GM18508 (cell line): ENCODE measurements around the gene MRRF.

Source experiments
- ATAC-seq: cut with Tn5 transposase; IDR thresholded peaks from one replicate; pipeline ENCODE4 v1.9.1; 2021; ENCODE audit warnings: moderate number of reproducible peaks; ENCODE audit not compliant: insufficient read depth, unreplicated experiment

Gene MRRF

DNA sequence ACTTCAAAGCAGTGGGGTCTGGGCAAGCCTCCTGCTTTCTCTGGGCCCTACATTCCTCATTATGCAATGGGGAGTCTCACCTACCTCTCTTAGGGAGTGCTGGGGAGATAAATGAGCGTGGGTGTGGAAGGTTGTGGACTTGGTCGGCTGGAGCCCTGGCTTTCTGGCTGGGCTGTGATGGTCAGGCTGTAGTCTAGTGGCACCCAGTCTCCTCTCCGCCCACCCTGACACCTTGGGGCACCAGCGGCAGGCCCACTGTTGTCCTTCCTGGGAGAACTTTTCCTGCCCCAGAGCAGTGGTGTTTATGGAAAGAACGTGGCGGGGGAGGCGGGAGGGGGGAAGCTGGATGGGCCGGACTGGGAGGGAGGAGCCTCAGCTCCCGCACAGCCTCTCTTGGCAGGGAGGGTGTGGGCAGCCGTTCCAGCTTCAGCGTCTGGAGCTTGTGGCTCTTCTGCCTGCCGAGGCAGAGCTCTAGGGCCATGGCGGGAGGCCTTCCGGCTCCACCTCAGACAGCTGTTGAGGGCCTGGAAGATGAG is 110.3 kb downstream of the MRRF start:
- ATAC-seq = no peak

DNA sequence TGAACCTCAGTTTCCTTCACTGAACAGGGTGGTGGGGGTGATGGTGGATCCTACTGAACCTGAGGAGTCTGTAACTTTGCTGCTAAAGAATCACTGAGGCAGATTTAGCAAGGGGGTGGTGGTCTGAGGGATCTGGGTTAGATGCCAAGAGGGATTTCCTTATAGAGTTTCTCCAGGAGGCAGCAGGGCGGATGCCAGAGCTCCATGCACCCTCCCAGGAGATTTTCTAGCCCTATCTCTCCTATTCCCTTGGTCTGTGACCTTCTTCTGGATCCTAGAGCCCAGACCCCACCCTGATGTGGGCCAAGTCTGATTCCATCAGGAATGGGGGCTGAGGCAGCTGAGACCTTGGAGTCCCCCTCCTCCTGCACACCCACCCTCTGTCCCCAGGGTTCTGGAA is 112.1 kb downstream of the MRRF start:
- no peak for ATAC-seq

DNA sequence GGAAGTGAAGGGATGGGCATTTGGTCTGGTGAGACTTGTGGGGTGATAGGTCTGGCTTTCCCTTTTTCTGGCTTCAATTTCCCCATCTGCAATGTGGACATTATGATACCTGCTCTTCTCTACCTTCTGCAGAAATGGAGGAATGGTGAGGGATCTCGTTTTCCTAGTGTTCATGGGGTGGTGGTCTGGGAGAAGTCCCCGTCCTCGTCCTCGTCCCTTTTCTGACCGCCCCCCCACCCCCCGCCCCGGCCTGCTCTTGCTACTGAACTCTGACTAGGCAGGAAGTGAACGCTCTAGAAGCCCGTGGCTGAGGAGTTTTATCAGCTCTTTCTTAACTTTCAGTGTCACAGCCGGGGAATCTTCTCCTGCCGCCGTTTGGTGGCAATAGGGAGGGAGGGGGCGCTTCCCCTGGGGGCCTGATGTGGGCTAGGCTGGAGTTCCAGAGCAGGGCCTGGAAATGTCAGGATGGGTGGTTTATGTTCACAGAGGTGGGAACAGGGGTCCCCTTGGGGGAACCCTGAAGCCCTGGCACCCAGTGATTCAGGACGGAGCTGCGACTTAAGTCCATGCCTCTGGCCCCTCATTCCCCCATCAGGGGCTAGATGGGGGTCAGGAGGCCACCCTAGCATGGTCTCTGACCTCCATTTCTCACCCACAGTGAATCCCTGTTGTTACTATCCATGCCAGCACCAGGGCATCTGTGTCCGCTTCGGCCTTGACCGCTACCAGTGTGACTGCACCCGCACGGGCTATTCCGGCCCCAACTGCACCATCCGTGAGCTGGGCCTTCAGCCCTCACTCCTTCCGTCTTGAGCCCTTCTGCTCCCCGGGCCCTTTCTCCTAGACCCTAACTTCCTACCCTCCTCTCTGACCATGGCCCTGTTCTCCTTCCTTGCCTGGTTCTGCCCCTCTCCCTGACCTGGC is 112.8 kb downstream of the MRRF start:
- ATAC-seq = no peak

DNA sequence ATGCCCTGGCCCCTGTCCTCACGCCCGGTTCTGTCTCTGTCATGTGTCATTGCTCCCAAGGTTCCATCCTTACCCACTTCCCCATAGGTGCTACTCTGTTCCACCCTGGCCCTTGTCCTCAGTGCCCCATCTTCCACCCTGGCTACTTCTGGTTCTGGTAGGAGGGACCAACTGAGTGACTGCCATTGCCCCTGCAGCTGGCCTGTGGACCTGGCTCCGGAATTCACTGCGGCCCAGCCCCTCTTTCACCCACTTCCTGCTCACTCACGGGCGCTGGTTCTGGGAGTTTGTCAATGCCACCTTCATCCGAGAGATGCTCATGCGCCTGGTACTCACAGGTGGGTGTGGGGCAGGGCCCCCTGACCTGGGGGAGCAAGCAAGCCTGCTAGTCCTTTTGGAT is 113.6 kb downstream of the MRRF start:
- no peak for ATAC-seq

DNA sequence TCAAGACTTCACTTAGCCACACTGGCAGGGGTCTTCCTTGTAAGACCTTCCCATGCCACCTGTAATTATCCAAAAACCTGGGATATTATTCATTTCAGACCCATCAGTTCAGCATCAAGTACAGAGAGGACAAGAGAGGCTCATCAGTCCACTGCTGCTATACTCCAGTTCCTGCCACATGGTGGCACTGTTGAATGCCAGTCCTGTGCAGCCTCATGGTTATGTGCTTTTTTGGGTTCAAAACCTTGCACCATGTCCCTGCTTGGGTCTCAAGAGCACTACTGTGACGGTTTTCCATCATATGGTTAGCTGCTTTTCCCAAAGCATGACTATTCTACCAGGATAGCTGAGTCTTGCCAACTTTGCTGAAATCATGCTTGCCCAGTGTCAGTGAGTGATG is 114.7 kb downstream of the MRRF start:
- no peak for ATAC-seq

DNA sequence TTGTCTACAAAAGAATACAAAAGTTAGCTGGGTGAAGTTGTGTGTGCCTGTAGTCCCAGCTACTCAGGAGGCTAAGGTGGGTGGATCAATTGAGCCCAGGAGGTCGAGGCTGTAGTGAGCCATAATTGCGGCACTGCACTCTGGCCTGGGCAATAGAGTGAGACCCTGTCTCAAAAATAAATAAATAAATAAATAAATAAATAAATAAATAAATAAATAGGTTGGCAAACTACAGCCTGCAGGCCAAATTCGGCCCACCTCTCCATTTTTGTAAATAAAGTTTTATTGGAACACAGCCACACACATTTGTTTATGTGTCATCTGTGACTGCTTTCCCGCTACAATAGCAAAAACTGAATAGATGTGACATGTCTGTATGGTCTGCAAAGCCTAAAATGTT is 115.6 kb downstream of the MRRF start:
- ATAC-seq = no peak
